Neuronal stem cell (in vitro differentiated cells): ENCODE measurements around the gene POU5F1.
"Not testable (repeated sequence)": the region's sequence is repeated elsewhere in the genome, so short reads cannot be mapped to it uniquely, and the experiment has no call there.

Experiments used
- DNase-seq: peaks from one replicate; pipeline ENCODE4 v3.0.0-alpha.2; 2013; ENCODE audit warnings: low spot score
- H2AFZ ChIP-seq: one replicate; pipeline ENCODE4 v1.6.1; 2013; ENCODE audit warnings: mild to moderate bottlenecking, low read length, inconsistent platforms
- H2AK5ac ChIP-seq: 2 replicates; pipeline ENCODE4 v1.6.1; 2013; ENCODE audit warnings: low read depth, mild to moderate bottlenecking, inconsistent platforms, low read length, moderate library complexity, mixed read lengths
- H2BK120ac ChIP-seq: 2 replicates; pipeline ENCODE4 v1.6.1; 2013; ENCODE audit warnings: low read depth, mild to moderate bottlenecking, inconsistent platforms, low read length, moderate library complexity, mixed read lengths
- H2BK12ac ChIP-seq: one replicate; pipeline ENCODE4 v1.6.1; 2013; ENCODE audit warnings: low read length, inconsistent platforms
- H2BK15ac ChIP-seq: 2 replicates; pipeline ENCODE4 v1.6.1; 2013; ENCODE audit warnings: mild to moderate bottlenecking, low read length, inconsistent platforms, mixed read lengths
- H2BK5ac ChIP-seq: one replicate; pipeline ENCODE4 v1.6.1; 2013; ENCODE audit warnings: inconsistent platforms, mild to moderate bottlenecking, low read length, moderate library complexity
- H3K14ac ChIP-seq: one replicate; pipeline ENCODE4 v1.6.1; 2013; ENCODE audit warnings: low read length, inconsistent platforms
- H3K18ac ChIP-seq: 2 replicates; pipeline ENCODE4 v1.6.1; 2013; ENCODE audit warnings: low read length, inconsistent platforms
- H3K23ac ChIP-seq: 2 replicates; pipeline ENCODE4 v1.6.1; 2013; ENCODE audit warnings: low read depth, mild to moderate bottlenecking, mixed read lengths, low read length, inconsistent platforms; ENCODE audit not compliant: poor library complexity
- H3K27ac ChIP-seq: replicated peaks from 3 replicates; pipeline ENCODE4 v1.5.1; 2013; ENCODE audit warnings: low read length, inconsistent platforms
- H3K27me3 ChIP-seq, 3 experiments: 2 replicates each; pipeline ENCODE4 v1.6.1; 2013; ENCODE audit warnings: low read length in 3 of 3, mild to moderate bottlenecking in 2 of 3, inconsistent platforms in 1 of 3, low read depth in 1 of 3, mixed read lengths in 1 of 3, moderate library complexity in 1 of 3; ENCODE audit not compliant: control insufficient read depth in 3 of 3, insufficient read depth in 3 of 3
- H3K36me3 ChIP-seq, 2 donors: replicated peaks in 1 of 2; 2 replicates each; pipeline ENCODE4 v1.6.1; 2013; ENCODE audit warnings: low read length in 2 of 2; ENCODE audit not compliant: control insufficient read depth in 2 of 2, insufficient read depth in 2 of 2
- H3K4ac ChIP-seq: 2 replicates; pipeline ENCODE4 v1.6.1; 2013; ENCODE audit warnings: inconsistent platforms, mild to moderate bottlenecking, low read length, moderate library complexity
- H3K4me1 ChIP-seq, 2 donors: 1 replicate in 1 of 2; 2 replicates in 1 of 2; pipeline ENCODE4 v1.6.1; 2013; ENCODE audit warnings: low read length in 2 of 2, low read depth in 1 of 2; ENCODE audit not compliant: control insufficient read depth in 2 of 2, insufficient read depth in 1 of 2
- H3K4me2 ChIP-seq: one replicate; pipeline ENCODE4 v1.6.1; 2013; ENCODE audit warnings: mild to moderate bottlenecking, low read length, inconsistent platforms; ENCODE audit not compliant: insufficient read depth, poor library complexity, severe bottlenecking
- H3K4me3 ChIP-seq, 2 donors: 2 replicates each; pipeline ENCODE4 v1.5.1; 2013; ENCODE audit warnings: low read length in 2 of 2, mild to moderate bottlenecking in 2 of 2, inconsistent platforms in 1 of 2, moderate library complexity in 1 of 2
- H3K79me1 ChIP-seq: one replicate; pipeline ENCODE4 v1.6.1; 2013; ENCODE audit warnings: low read depth, mild to moderate bottlenecking, inconsistent platforms, low read length, moderate library complexity
- H3K9ac ChIP-seq: one replicate; pipeline ENCODE4 v1.6.1; 2013; ENCODE audit warnings: mild to moderate bottlenecking, low read depth, low read length, inconsistent platforms; ENCODE audit not compliant: poor library complexity
- H3K9me3 ChIP-seq, 2 donors: replicated peaks in 1 of 2; 2 replicates each; pipeline versions ENCODE3 to v1.6.1; 2013; ENCODE audit warnings: low read length in 2 of 2, mild to moderate bottlenecking in 2 of 2, inconsistent platforms in 1 of 2, low read depth in 1 of 2, mixed read lengths in 1 of 2, moderate library complexity in 1 of 2; ENCODE audit not compliant: control insufficient read depth in 2 of 2, insufficient read depth in 1 of 2
- H4K8ac ChIP-seq: one replicate; pipeline ENCODE4 v1.6.1; 2013; ENCODE audit warnings: low read depth, mild to moderate bottlenecking, inconsistent platforms, low read length, moderate library complexity
- H4K91ac ChIP-seq: one replicate; pipeline ENCODE4 v1.6.1; 2013; ENCODE audit warnings: low read length, low read depth, mild to moderate bottlenecking, inconsistent platforms; ENCODE audit not compliant: poor library complexity
- WGBS, 2 donors: extraction: QIAGEN DNeasy Blood & Tissue Kit; methylation state at CpG; one replicate each; pipeline ENCODE4 v1.1.7; 2013; ENCODE audit warnings: missing lambda C conversion rate in 2 of 2, mixed read lengths in 1 of 2; ENCODE audit not compliant: insufficient read length in 2 of 2, insufficient replicate concordance in 1 of 2; ENCODE audit errors: extremely low coverage in 2 of 2; 5-methylcytosine and 5-hydroxymethylcytosine counted together

POU5F1 gene

GRCh38 chr6:31194061-31194834 is 23.8 kb upstream of the POU5F1 start:
- Histone ChIP-seq H3K79me1 (no peaks in the 10 kb centered on the region), H2AFZ (no peak overlapping the region), H4K8ac (no peak overlapping the region), H3K14ac (no peak overlapping the region), H3K9ac (no peak overlapping the region), H4K91ac (no peak overlapping the region), H3K18ac (no peak overlapping the region), H2BK5ac (no peak overlapping the region), H3K27ac (no peak overlapping the region), H3K9me3 (no peaks in the 10 kb centered on the region), H3K4me2 (no peak overlapping the region), H3K4me3 (no peak overlapping the region), H3K4ac (no peak overlapping the region), H3K36me3 (no peaks in the 10 kb centered on the region), H3K27me3 (no peaks in the 10 kb centered on the region), H2AK5ac (no peak overlapping the region), H2BK15ac (peak overlapping the region; percentile 39), H3K23ac (no peak overlapping the region), H2BK12ac (no peak overlapping the region), H2BK120ac (no peak overlapping the region), H3K4me1 (no peaks in the 10 kb centered on the region)
- no peak for DNase-seq
- WGBS, 2 donors, result no CpG with 5 or more reads among the region's 6 CpGs

- Histone ChIP-seq H4K8ac (no peak overlapping the region), H3K27me3 (no peaks in the 10 kb centered on the region), H3K36me3 (no peaks in the 10 kb centered on the region), H3K79me1 (no peaks in the 10 kb centered on the region), H3K14ac (no peak overlapping the region), H3K4me3 (no peak overlapping the region), H3K23ac (no peak overlapping the region), H3K4me2 (no peak overlapping the region), H2BK15ac (no peak overlapping the region), H3K18ac (no peak overlapping the region), H3K9me3 (no peaks in the 10 kb centered on the region), H3K4ac (no peak overlapping the region), H3K27ac (no peak overlapping the region), H3K9ac (no peak overlapping the region), H2AK5ac (peak overlapping the region; percentile 46), H2BK120ac (no peak overlapping the region), H2AFZ (no peak overlapping the region), H2BK5ac (no peak overlapping the region), H2BK12ac (no peak overlapping the region), H3K4me1 (no peaks in the 10 kb centered on the region), H4K91ac (no peak overlapping the region)
- no peak for DNase-seq
- WGBS, 2 donors, result no CpG with 5 or more reads among the region's 8 CpGs
Observed at GRCh38 chr6:31193206-31193605, 22.7 kb upstream of the POU5F1 start.

GRCh38 chr6:31192431-31193105 is 22.1 kb upstream of the POU5F1 start:
- DNase-seq, result peak; percentile 47
- not testable (repeated sequence) for H2BK12ac ChIP-seq, H2AK5ac ChIP-seq, H3K27me3 ChIP-seq, H2BK5ac ChIP-seq, H3K23ac ChIP-seq, H3K4me1 ChIP-seq, H2AFZ ChIP-seq, H4K8ac ChIP-seq, H3K9me3 ChIP-seq, H3K4me3 ChIP-seq, H3K36me3 ChIP-seq, H3K4ac ChIP-seq, H2BK120ac ChIP-seq, H4K91ac ChIP-seq, H3K14ac ChIP-seq, H3K18ac ChIP-seq, H3K27ac ChIP-seq, H3K9ac ChIP-seq, H2BK15ac ChIP-seq, H3K4me2 ChIP-seq, H3K79me1 ChIP-seq
- no CpG with 5 or more reads among the region's 10 CpGs for WGBS, 2 donors

- no peak overlapping the region for H4K8ac ChIP-seq
- H2AFZ ChIP-seq, result no peak overlapping the region
- no peak overlapping the region for H3K14ac ChIP-seq
- no peaks in the 10 kb centered on the region for H3K4me1 ChIP-seq
- no peak overlapping the region for H3K23ac ChIP-seq
- no peak overlapping the region for H2AK5ac ChIP-seq
- no peak overlapping the region for H2BK15ac ChIP-seq
- no peak overlapping the region for H2BK120ac ChIP-seq
- H3K27me3 ChIP-seq, result no peaks in the 10 kb centered on the region
- whole genome bisulfite sequencing, 2 donors, result no CpG with 5 or more reads among the region's 4 CpGs
- no peak overlapping the region for H3K27ac ChIP-seq
- H2BK5ac ChIP-seq, result no peak overlapping the region
- no peaks in the 10 kb centered on the region for H3K9me3 ChIP-seq
- no peak overlapping the region for H3K9ac ChIP-seq
- H3K4me3 ChIP-seq, result no peak overlapping the region
- H3K4ac ChIP-seq, result no peak overlapping the region
- H3K4me2 ChIP-seq, result no peak overlapping the region
- no peak overlapping the region for H3K18ac ChIP-seq
- no peak for DNase-seq
- H4K91ac ChIP-seq, result no peak overlapping the region
- no peaks in the 10 kb centered on the region for H3K36me3 ChIP-seq
- H2BK12ac ChIP-seq, result no peak overlapping the region
- no peaks in the 10 kb centered on the region for H3K79me1 ChIP-seq
Observed at GRCh38 chr6:31190488-31190887, 20.0 kb upstream of the POU5F1 start.
